Astrocyte of the cerebellum (primary cell): ENCODE data around the gene SIX2.
A peak's percentile ranks its signal among the peaks of the same experiment; 100 is the strongest.

Experiments
- DNase-seq: peaks from one replicate; pipeline ENCODE4 v3.0.0-alpha.2; 2011; ENCODE audit warnings: low read depth
- H3K4me3 ChIP-seq: 2 replicates; pipeline ENCODE4 v1.5.1; 2011; ENCODE audit warnings: mild to moderate bottlenecking, low read depth, low read length, moderate library complexity
- CTCF ChIP-seq: IDR thresholded peaks from 2 replicates; pipeline ENCODE4 v1.5.1; 2012; ENCODE audit warnings: low read length, low read depth, moderate library complexity, mild to moderate bottlenecking; ENCODE audit errors: missing control alignments
- in situ Hi-C: cut with HindIII; loops from 2 replicates; pipeline ENCODE4 v1.10.0; 2017; ENCODE audit warnings: low sequenced_read_pairs

The SIX2 gene

DNA sequence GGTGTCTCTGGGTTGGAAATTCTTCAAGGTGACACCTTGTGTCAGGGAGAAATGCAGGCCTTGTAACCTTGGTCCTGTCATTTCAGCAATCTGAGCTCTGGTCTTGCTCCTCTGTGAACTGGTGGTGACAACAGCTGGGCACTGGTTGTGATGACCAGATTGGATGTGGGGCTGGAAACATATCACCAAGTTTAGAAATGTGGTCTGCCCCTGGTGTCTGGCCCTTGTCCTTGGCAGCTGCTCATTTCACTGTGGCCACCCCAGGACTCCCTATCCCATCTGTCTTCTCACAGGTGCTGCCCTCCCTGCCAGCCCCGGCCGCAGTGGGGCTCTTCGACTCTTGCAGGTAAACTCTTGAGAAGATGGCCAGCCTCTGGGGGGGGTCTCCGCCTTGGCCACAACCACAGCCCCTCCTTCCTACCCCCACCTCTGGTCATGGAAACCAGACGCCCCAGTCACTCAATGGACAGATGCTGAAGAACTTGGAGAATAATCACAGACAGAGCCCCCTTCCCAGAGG lies 47.0 kb downstream of the SIX2 start:
- in situ Hi-C loops = loop anchor here (5.0 kb wide), 1 partner anchor 485 kb away; no protein-coding TSS in a partner anchor
- DNase-seq = no peak
- no peak for TF ChIP-seq CTCF
- H3K4me3 ChIP-seq = no peak overlapping the region

- no peak for TF ChIP-seq CTCF
- in situ Hi-C loops = loop anchor here (5.0 kb wide), 1 partner anchor 484 kb away; no protein-coding TSS in a partner anchor
- H3K4me3 ChIP-seq = no peak overlapping the region
- DNase-seq = no peak
Measured at GRCh38 chr2:44960871-44961270, 48.4 kb downstream of the SIX2 start.

DNA sequence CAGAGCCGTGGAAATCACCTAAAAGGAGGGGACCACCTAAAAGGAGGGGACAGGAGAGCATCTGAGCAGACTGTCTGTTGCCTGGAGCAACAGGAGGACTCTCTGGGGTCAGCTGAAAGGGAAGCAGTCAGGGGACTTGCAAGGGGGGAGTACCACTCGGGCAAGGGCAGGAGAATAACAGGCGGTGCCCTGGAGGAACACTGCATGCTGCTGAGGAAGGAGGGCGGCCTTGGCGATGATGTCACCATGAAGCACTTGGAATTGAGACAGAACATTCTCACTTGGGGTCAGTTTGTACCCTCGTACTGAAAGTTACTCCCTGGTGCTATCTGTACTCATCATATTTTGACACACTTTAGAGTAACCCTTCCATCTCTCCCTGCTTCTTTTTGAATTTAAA lies 49.4 kb downstream of the SIX2 start:
- in situ Hi-C loops = loop anchor here (5.0 kb wide), 1 partner anchor 483 kb away; no protein-coding TSS in a partner anchor

GRCh38 chr2:44957656-44958327 lies 51.5 kb downstream of the SIX2 start:
- in situ Hi-C loops = no loop called here
- DNase-seq = no peak
- no peak for TF ChIP-seq CTCF
- no peak overlapping the region for H3K4me3 ChIP-seq

More for the DNA sequence above, 49.4 kb downstream of the SIX2 start:
- no peak overlapping the region for H3K4me3 ChIP-seq
- TF ChIP-seq CTCF = no peak
- no peak for DNase-seq

GRCh38 chr2:44956843-44957242 lies 52.4 kb downstream of the SIX2 start:
- TF ChIP-seq CTCF = no peak
- no peak overlapping the region for H3K4me3 ChIP-seq
- in situ Hi-C loops = no loop called here
- DNase-seq = no peak

GRCh38 chr2:44955593-44956392 lies 53.5 kb downstream of the SIX2 start:
- H3K4me3 ChIP-seq = peak overlapping the region; percentile 30

More at GRCh38 chr2:44955593-44956392, 53.5 kb downstream of the SIX2 start:
- in situ Hi-C loops = no loop called here
- peak; percentile 88 for TF ChIP-seq CTCF
- DNase-seq = peak; percentile 15
